H1 (cell line): ENCODE data around the gene COL6A3. TPM values are rescaled to one million over a fixed set of nuclear protein-coding genes. Genes with fewer than 3 reads are reported as not detected.

Experiments used
- BACH1 ChIP-seq: IDR thresholded peaks from 2 replicates; pipeline ENCODE4 v1.6.1; 2012; ENCODE audit warnings: low read length, improper control_type of control experiment
- KDM5A ChIP-seq: fragments of 200-600 bp; IDR thresholded peaks from 2 replicates; pipeline ENCODE4 v1.7.1; 2012; ENCODE audit warnings: mild to moderate bottlenecking, low read length, inconsistent platforms, mixed read lengths
- MAX ChIP-seq: IDR thresholded peaks from 2 replicates; pipeline ENCODE4 v1.6.1; 2012; ENCODE audit warnings: inconsistent platforms
- RBBP5 ChIP-seq: IDR thresholded peaks from 2 replicates; pipeline ENCODE4 v1.7.1; 2012; ENCODE audit warnings: low read depth, mild to moderate bottlenecking, inconsistent platforms, low read length, moderate library complexity, borderline replicate concordance
- SP2 ChIP-seq: IDR thresholded peaks from 2 replicates; pipeline ENCODE4 v1.6.1; 2012; ENCODE audit warnings: mild to moderate bottlenecking, low read length, inconsistent platforms
- ZNF274 ChIP-seq: IDR thresholded peaks from 2 replicates; pipeline ENCODE4 v1.7.0; 2012; ENCODE audit warnings: low read length, borderline replicate concordance; ENCODE audit errors: extremely low read depth
- polyA plus RNA-seq, 7 experiments: library from polyadenylated mRNA; depleted of rRNA in 3 of 7; stranded (reverse) in 5 of 7; unstranded in 2 of 7; fragments of >200 nt in 5 of 7; fragments of 200-250 nt in 2 of 7; gene quantifications; 1 replicate in 5 of 7; 2 replicates in 1 of 7; 4 replicates in 1 of 7; pipeline versions ENCODE4 v1.2.1 to v1.2.3, GENCODE V29; 2011 to 2013; ENCODE audit warnings: missing spikeins in 2 of 7, mixed read lengths in 2 of 7
- total RNA-seq: library from RNA; stranded (reverse); fragmentation: NEBNext Ultra II Directional; extraction: Animal tissue kit (Norgen Biotek cat#: 25700); gene quantifications from 2 replicates; pipeline ENCODE4 v1.2.1, GENCODE V29; 2021

COL6A3 gene
- total and polyA plus RNA-seq, 2 of the 8 experiments (the other 6 are each of a cell fraction or from before 2014, with no cell fraction given) = 1.2 to 3.4 TPM

- TF ChIP-seq MAX = no peak
- TF ChIP-seq ZNF274 = no peak
- TF ChIP-seq RBBP5 = no peak
- TF ChIP-seq KDM5A = no peak
- no peak for TF ChIP-seq SP2
- TF ChIP-seq BACH1 = no peak
Observed at GRCh38 chr2:237448626-237449025, 34.7 kb upstream of the COL6A3 start (continued).
